Trophoblast cell (in vitro differentiated cells and primary cell): ENCODE measurements around the gene SCRT2.

ENCODE experiments used
- DNase-seq, 2 donors: peaks; one replicate each; pipeline ENCODE4 v3.0.0-alpha.2; 2016
- H2AFZ ChIP-seq: 2 replicates; pipeline ENCODE4 v1.6.1; 2013; ENCODE audit warnings: low read length, moderate library complexity, mild to moderate bottlenecking; ENCODE audit not compliant: insufficient read depth, poor library complexity
- H2AK5ac ChIP-seq: 2 replicates; pipeline ENCODE4 v1.6.1; 2013; ENCODE audit warnings: mild to moderate bottlenecking, low read length
- H2BK120ac ChIP-seq: 2 replicates; pipeline ENCODE4 v1.6.1; 2013; ENCODE audit warnings: low read length, mild to moderate bottlenecking, moderate library complexity; ENCODE audit not compliant: insufficient read depth, poor library complexity
- H2BK12ac ChIP-seq: 2 replicates; pipeline ENCODE4 v1.6.1; 2013; ENCODE audit warnings: mild to moderate bottlenecking, low read length, moderate library complexity
- H2BK5ac ChIP-seq: 2 replicates; pipeline ENCODE4 v1.6.1; 2013; ENCODE audit warnings: low read length, low read depth, moderate library complexity, mild to moderate bottlenecking; ENCODE audit not compliant: poor library complexity
- H3K14ac ChIP-seq: 2 replicates; pipeline ENCODE4 v1.6.1; 2013; ENCODE audit warnings: mild to moderate bottlenecking, low read length
- H3K18ac ChIP-seq: 2 replicates; pipeline ENCODE4 v1.6.1; 2013; ENCODE audit warnings: mild to moderate bottlenecking, low read length
- H3K23ac ChIP-seq: 2 replicates; pipeline ENCODE4 v1.6.1; 2013; ENCODE audit warnings: low read length
- H3K27ac ChIP-seq: 2 replicates; pipeline ENCODE4 v1.5.1; 2013; ENCODE audit warnings: low read depth, mild to moderate bottlenecking, inconsistent platforms, low read length, moderate library complexity
- H3K27me3 ChIP-seq: 2 replicates; pipeline ENCODE4 v1.6.1; 2013; ENCODE audit warnings: inconsistent platforms, mild to moderate bottlenecking, low read length, moderate library complexity; ENCODE audit not compliant: insufficient read depth
- H3K36me3 ChIP-seq, 2 experiments: 1 replicate in 1 of 2; 2 replicates in 1 of 2; pipeline ENCODE4 v1.6.1; 2013; ENCODE audit warnings: low read length in 2 of 2, mild to moderate bottlenecking in 2 of 2, moderate library complexity in 1 of 2; ENCODE audit not compliant: insufficient read depth in 2 of 2, control insufficient read depth in 1 of 2
- H3K4ac ChIP-seq: 2 replicates; pipeline ENCODE4 v1.6.1; 2013; ENCODE audit warnings: low read depth, mild to moderate bottlenecking, low read length, moderate library complexity
- H3K4me1 ChIP-seq, 2 experiments: 1 replicate in 1 of 2; 2 replicates in 1 of 2; pipeline ENCODE4 v1.6.1; 2013; ENCODE audit warnings: low read length in 2 of 2, mild to moderate bottlenecking in 2 of 2, moderate library complexity in 1 of 2; ENCODE audit not compliant: insufficient read depth in 2 of 2, control insufficient read depth in 1 of 2
- H3K4me2 ChIP-seq: 2 replicates; pipeline ENCODE4 v1.6.1; 2013; ENCODE audit warnings: inconsistent platforms, mild to moderate bottlenecking, low read length, moderate library complexity
- H3K4me3 ChIP-seq: 2 replicates; pipeline ENCODE4 v1.5.1; 2013; ENCODE audit warnings: mild to moderate bottlenecking, low read depth, low read length, inconsistent platforms
- H3K79me1 ChIP-seq: one replicate; pipeline ENCODE4 v1.6.1; 2013; ENCODE audit warnings: low read length
- H3K79me2 ChIP-seq: 2 replicates; pipeline ENCODE4 v1.6.1; 2013; ENCODE audit warnings: low read length, mild to moderate bottlenecking; ENCODE audit not compliant: control insufficient read depth, insufficient read depth, poor library complexity
- H3K9ac ChIP-seq: 2 replicates; pipeline ENCODE4 v1.6.1; 2013; ENCODE audit warnings: mild to moderate bottlenecking, low read length
- H3K9me3 ChIP-seq: 2 replicates; pipeline ENCODE4 v1.6.1; 2013; ENCODE audit warnings: low read depth, mild to moderate bottlenecking, control low read depth, inconsistent platforms, low read length; ENCODE audit not compliant: insufficient read depth
- H4K12ac ChIP-seq: 2 replicates; pipeline ENCODE4 v1.6.1; 2013; ENCODE audit warnings: low read depth, mild to moderate bottlenecking, low read length, moderate library complexity
- H4K8ac ChIP-seq: 2 replicates; pipeline ENCODE4 v1.6.1; 2013; ENCODE audit warnings: low read depth, mild to moderate bottlenecking, low read length, moderate library complexity
- H4K91ac ChIP-seq: one replicate; pipeline ENCODE4 v1.6.1; 2013; ENCODE audit warnings: low read depth, mild to moderate bottlenecking, low read length, moderate library complexity
- WGBS: extraction: QIAGEN DNeasy Blood & Tissue Kit; methylation state at CpG from one replicate; pipeline ENCODE4 v1.1.7; 2013; ENCODE audit warnings: missing lambda C conversion rate; ENCODE audit not compliant: insufficient read length, insufficient coverage; ENCODE audit errors: extremely low coverage; 5-methylcytosine and 5-hydroxymethylcytosine counted together

SCRT2 gene

GRCh38 chr20:701401-702129 is 26.0 kb upstream of the SCRT2 start:
- no peaks in the 10 kb centered on the region for H3K27me3 ChIP-seq
- H3K4me1 ChIP-seq: no peaks in the 10 kb centered on the region
- no peak for DNase-seq
- H3K9me3 ChIP-seq: peaks cover 3% of the 10 kb centered on the region
- H2AK5ac ChIP-seq: no peak overlapping the region
- H4K8ac ChIP-seq: no peak overlapping the region
- no peak overlapping the region for H3K4ac ChIP-seq
- no peak overlapping the region for H2BK12ac ChIP-seq
- H4K12ac ChIP-seq: no peak overlapping the region
- WGBS: no CpG with 5 or more reads among the region's 6 CpGs
- H4K91ac ChIP-seq: no peak overlapping the region
- H3K27ac ChIP-seq: no peak overlapping the region
- no peak overlapping the region for H2BK120ac ChIP-seq
- H3K36me3 ChIP-seq: no peaks in the 10 kb centered on the region
- H3K4me3 ChIP-seq: no peak overlapping the region
- no peaks in the 10 kb centered on the region for H3K79me1 ChIP-seq
- H2BK5ac ChIP-seq: no peak overlapping the region
- no peak overlapping the region for H3K4me2 ChIP-seq
- no peak overlapping the region for H2AFZ ChIP-seq
- no peak overlapping the region for H3K14ac ChIP-seq
- no peak overlapping the region for H3K9ac ChIP-seq
- H3K18ac ChIP-seq: no peak overlapping the region
- H3K79me2 ChIP-seq: no peaks in the 10 kb centered on the region
- H3K23ac ChIP-seq: no peak overlapping the region

- H3K18ac ChIP-seq: no peak overlapping the region
- H3K79me2 ChIP-seq: no peaks in the 10 kb centered on the region
- H3K4ac ChIP-seq: no peak overlapping the region
- no peaks in the 10 kb centered on the region for H3K4me1 ChIP-seq
- DNase-seq: no peak
- H3K4me2 ChIP-seq: no peak overlapping the region
- no peak overlapping the region for H3K14ac ChIP-seq
- H2AFZ ChIP-seq: no peak overlapping the region
- no peaks in the 10 kb centered on the region for H3K36me3 ChIP-seq
- H4K12ac ChIP-seq: no peak overlapping the region
- no peak overlapping the region for H2BK5ac ChIP-seq
- no peak overlapping the region for H3K9ac ChIP-seq
- H3K27me3 ChIP-seq: no peaks in the 10 kb centered on the region
- H3K4me3 ChIP-seq: no peak overlapping the region
- WGBS: no CpG with 5 or more reads among the region's 10 CpGs
- H2BK120ac ChIP-seq: no peak overlapping the region
- no peak overlapping the region for H3K27ac ChIP-seq
- no peaks in the 10 kb centered on the region for H3K79me1 ChIP-seq
- no peak overlapping the region for H3K23ac ChIP-seq
- peaks cover 3% of the 10 kb centered on the region for H3K9me3 ChIP-seq
- H2BK12ac ChIP-seq: no peak overlapping the region
- no peak overlapping the region for H4K8ac ChIP-seq
- H2AK5ac ChIP-seq: no peak overlapping the region
- H4K91ac ChIP-seq: no peak overlapping the region
Observed at GRCh38 chr20:699811-700338, 24.3 kb upstream of the SCRT2 start.

- Histone ChIP-seq H2BK12ac (no peak overlapping the region), H3K4me2 (no peak overlapping the region), H4K8ac (no peak overlapping the region)
Observed at GRCh38 chr20:699342-699741, 23.7 kb upstream of the SCRT2 start.

DNA sequence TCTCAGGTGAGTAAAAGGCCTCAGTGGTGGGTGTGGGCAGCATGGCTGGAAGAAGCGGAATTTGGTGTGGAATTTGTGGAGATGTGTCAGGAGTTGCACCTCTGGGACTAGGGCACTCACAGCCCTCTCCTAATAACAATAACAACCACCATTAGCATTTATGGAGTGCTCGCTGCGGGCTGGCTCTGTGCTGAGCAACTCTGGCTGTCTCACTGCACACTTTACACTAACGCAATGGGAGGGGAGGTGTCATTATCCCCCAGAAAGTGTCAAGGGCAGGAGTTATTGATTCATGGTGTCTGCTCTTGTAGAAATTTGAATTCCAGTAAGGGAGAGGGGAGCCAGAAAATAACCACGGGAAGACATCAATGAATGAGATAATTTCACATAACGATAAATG is 22.7 kb upstream of the SCRT2 start:
- Histone ChIP-seq H3K79me2 (no peaks in the 10 kb centered on the region), H3K27ac (no peak overlapping the region), H3K9me3 (no peaks in the 10 kb centered on the region), H2AK5ac (no peak overlapping the region), H4K91ac (no peak overlapping the region), H2BK5ac (no peak overlapping the region), H2AFZ (no peak overlapping the region), H3K9ac (no peak overlapping the region), H3K4me3 (no peak overlapping the region), H3K4me2 (no peak overlapping the region), H4K12ac (no peak overlapping the region), H2BK12ac (no peak overlapping the region), H3K4ac (no peak overlapping the region), H3K27me3 (no peaks in the 10 kb centered on the region), H4K8ac (no peak overlapping the region), H3K14ac (no peak overlapping the region), H3K18ac (no peak overlapping the region), H3K23ac (no peak overlapping the region), H3K4me1 (no peaks in the 10 kb centered on the region), H3K79me1 (no peaks in the 10 kb centered on the region), H2BK120ac (no peak overlapping the region), H3K36me3 (no peaks in the 10 kb centered on the region)
- no peak for DNase-seq
- WGBS: no CpG with 5 or more reads among the region's 6 CpGs

More at GRCh38 chr20:699342-699741, 23.7 kb upstream of the SCRT2 start:
- no peak overlapping the region for H3K18ac ChIP-seq
- no peak overlapping the region for H3K9ac ChIP-seq
- no peak overlapping the region for H3K23ac ChIP-seq
- H3K27me3 ChIP-seq: no peaks in the 10 kb centered on the region
- no peak overlapping the region for H3K4me3 ChIP-seq
- H3K4ac ChIP-seq: no peak overlapping the region
- no peaks in the 10 kb centered on the region for H3K79me2 ChIP-seq
- no peak overlapping the region for H3K27ac ChIP-seq
- no peaks in the 10 kb centered on the region for H3K36me3 ChIP-seq
- no peak overlapping the region for H2AFZ ChIP-seq
- no peak overlapping the region for H2AK5ac ChIP-seq
- H2BK120ac ChIP-seq: no peak overlapping the region
- DNase-seq: no peak
- no peaks in the 10 kb centered on the region for H3K79me1 ChIP-seq
- H2BK5ac ChIP-seq: no peak overlapping the region
- no peak overlapping the region for H4K91ac ChIP-seq
- no CpG with 5 or more reads among the region's 6 CpGs for WGBS
- peaks cover 3% of the 10 kb centered on the region for H3K9me3 ChIP-seq
- H4K12ac ChIP-seq: no peak overlapping the region
- no peaks in the 10 kb centered on the region for H3K4me1 ChIP-seq
- H3K14ac ChIP-seq: no peak overlapping the region
